Prostate gland (tissue), 2 donors: ENCODE results near the gene C10orf67. TPM values are rescaled to one million over a fixed set of nuclear protein-coding genes. Genes with fewer than 3 reads are reported as not detected.
"Not testable (repeated sequence)": the region's sequence is repeated elsewhere in the genome, so short reads cannot be mapped to it uniquely, and the experiment has no call there.

Experiments
- DNase-seq: peaks from one replicate; pipeline ENCODE4 v3.0.0-alpha.2; 2019; ENCODE audit warnings: low spot score
- H3K27ac ChIP-seq, 2 donors: fragments of 200-600 bp; sonication (generic); 2 replicates each; pipeline ENCODE4 v1.5.1; 2017 to 2019
- H3K27me3 ChIP-seq: fragments of 200-600 bp; sonication (generic); replicated peaks from 2 replicates; pipeline ENCODE4 v1.5.1; 2019; ENCODE audit not compliant: insufficient read depth
- H3K36me3 ChIP-seq, 2 donors: fragments of 200-600 bp; sonication (generic); 1 replicate in 1 of 2; 2 replicates in 1 of 2; pipeline versions ENCODE4 v1.5.1 to v1.8.1; 2017 to 2019
- H3K4me1 ChIP-seq: fragments of 200-600 bp; sonication (generic); replicated peaks from 2 replicates; pipeline ENCODE4 v1.5.1; 2019
- H3K4me3 ChIP-seq, 2 donors: fragments of 200-600 bp; sonication (generic); 2 replicates each; pipeline ENCODE4 v1.5.1; 2017 to 2019
- H3K9me3 ChIP-seq: fragments of 200-600 bp; sonication (generic); 2 replicates; pipeline ENCODE4 v1.5.1; 2017
- POLR2A ChIP-seq: fragments of 450-650 bp; IDR thresholded peaks from one replicate; pipeline ENCODE4 v1.6.1; 2016; ENCODE audit warnings: antibody characterized with exemption, mild to moderate bottlenecking
- POLR2AphosphoS5 ChIP-seq: sonication (generic); formaldehyde crosslinking; IDR thresholded peaks from one replicate; pipeline ENCODE4 v1.6.1; 2017; ENCODE audit warnings: antibody characterized with exemption
- WGBS: methylation state at CpG from one replicate; pipeline ENCODE4 v1.1.5; 2018; 5-methylcytosine and 5-hydroxymethylcytosine counted together
- intact Hi-C: fragments of 100-400 bp; cut with DNase I; formaldehyde crosslinking; loops from one replicate; pipeline ENCODE4 v1.14.2; 2022
- total RNA-seq, 2 donors: library from RNA; depleted of rRNA; stranded (reverse); fragments of >200 nt; gene quantifications; one replicate each; pipeline ENCODE4 v1.1.0, GENCODE V29; 2016
- TF ChIP-seq, protein P1 (sequence below), 4 experiments: fragments of 200-600 bp in 2 of 4; fragments of 450-650 bp in 2 of 4; sonication (generic) in 2 of 4; IDR thresholded peaks; 1 replicate in 3 of 4; 2 replicates in 1 of 4; pipeline ENCODE4 v1.5.1; 2016 to 2019; ENCODE audit warnings: antibody characterized with exemption in 4 of 4, mild to moderate bottlenecking in 2 of 4, moderate library complexity in 2 of 4

C10orf67 gene
- total RNA-seq, 2 donors from 2014 or later: 1.0 TPM; not detected in 1

DNA sequence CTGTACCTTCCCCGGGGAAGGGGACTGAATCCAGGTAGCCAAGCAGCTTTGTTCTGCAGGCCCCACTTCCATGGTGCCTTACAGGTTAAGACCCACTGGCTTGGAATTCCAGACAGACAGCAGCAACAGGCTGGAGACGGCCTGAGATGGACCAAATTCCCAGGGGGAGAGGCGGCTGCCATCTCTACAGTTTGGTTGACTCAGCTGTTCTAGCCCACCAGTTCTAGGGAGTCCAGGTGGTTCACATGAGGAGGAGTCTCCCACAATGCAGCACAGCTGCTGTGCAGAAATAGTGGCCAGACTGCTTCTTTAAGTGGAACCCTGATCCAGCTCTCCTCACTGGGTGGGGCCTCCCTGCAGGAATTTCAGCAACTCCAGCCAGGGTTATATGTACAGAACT, 74.1 kb downstream of the C10orf67 start:
- WGBS: 95% methylated on average over 3 of the region's 3 CpGs
- DNase-seq: no peak
- intact Hi-C loops: no loop called here
- Histone ChIP-seq H3K27me3 (no peaks in the 10 kb centered on the region), H3K27ac (no peak overlapping the region), H3K4me3 (no peak overlapping the region), H3K9me3 (no peaks in the 10 kb centered on the region), H3K4me1 (no peaks in the 10 kb centered on the region), H3K36me3 (no peaks in the 10 kb centered on the region)
- no peak for TF ChIP-seq POLR2AphosphoS5
- no peak for TF ChIP-seq POLR2A
- TF ChIP-seq, protein P1, sequence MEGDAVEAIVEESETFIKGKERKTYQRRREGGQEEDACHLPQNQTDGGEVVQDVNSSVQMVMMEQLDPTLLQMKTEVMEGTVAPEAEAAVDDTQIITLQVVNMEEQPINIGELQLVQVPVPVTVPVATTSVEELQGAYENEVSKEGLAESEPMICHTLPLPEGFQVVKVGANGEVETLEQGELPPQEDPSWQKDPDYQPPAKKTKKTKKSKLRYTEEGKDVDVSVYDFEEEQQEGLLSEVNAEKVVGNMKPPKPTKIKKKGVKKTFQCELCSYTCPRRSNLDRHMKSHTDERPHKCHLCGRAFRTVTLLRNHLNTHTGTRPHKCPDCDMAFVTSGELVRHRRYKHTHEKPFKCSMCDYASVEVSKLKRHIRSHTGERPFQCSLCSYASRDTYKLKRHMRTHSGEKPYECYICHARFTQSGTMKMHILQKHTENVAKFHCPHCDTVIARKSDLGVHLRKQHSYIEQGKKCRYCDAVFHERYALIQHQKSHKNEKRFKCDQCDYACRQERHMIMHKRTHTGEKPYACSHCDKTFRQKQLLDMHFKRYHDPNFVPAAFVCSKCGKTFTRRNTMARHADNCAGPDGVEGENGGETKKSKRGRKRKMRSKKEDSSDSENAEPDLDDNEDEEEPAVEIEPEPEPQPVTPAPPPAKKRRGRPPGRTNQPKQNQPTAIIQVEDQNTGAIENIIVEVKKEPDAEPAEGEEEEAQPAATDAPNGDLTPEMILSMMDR (IDR thresholded peaks at IDR 0.05): no peak

- H3K27me3 ChIP-seq: no peaks in the 10 kb centered on the region
- intact Hi-C loops: no loop called here
- H3K36me3 ChIP-seq: no peaks in the 10 kb centered on the region
- no peak overlapping the region for H3K4me3 ChIP-seq
- H3K4me1 ChIP-seq: no peaks in the 10 kb centered on the region
- H3K27ac ChIP-seq: no peak overlapping the region
- DNase-seq: no peak
- no peaks in the 10 kb centered on the region for H3K9me3 ChIP-seq
- TF ChIP-seq, protein P1 (IDR thresholded peaks at IDR 0.05): no peak
- TF ChIP-seq POLR2A (no peak), POLR2AphosphoS5 (no peak)
- 61% methylated on average over 9 of the region's 9 CpGs for WGBS
Observed at GRCh38 chr10:23263441-23264164, 81.0 kb downstream of the C10orf67 start.

GRCh38 chr10:23262928-23263327, 81.7 kb downstream of the C10orf67 start:
- Histone ChIP-seq H3K4me3 (no peak overlapping the region), H3K9me3 (no peaks in the 10 kb centered on the region), H3K36me3 (no peaks in the 10 kb centered on the region), H3K27me3 (no peaks in the 10 kb centered on the region), H3K4me1 (no peaks in the 10 kb centered on the region), H3K27ac (no peak overlapping the region)
- 80% methylated on average over 2 of the region's 2 CpGs for WGBS
- TF ChIP-seq POLR2A (no peak), POLR2AphosphoS5 (no peak)
- TF ChIP-seq, protein P1 (IDR thresholded peaks at IDR 0.05): no peak
- intact Hi-C loops: no loop called here
- no peak for DNase-seq

DNA sequence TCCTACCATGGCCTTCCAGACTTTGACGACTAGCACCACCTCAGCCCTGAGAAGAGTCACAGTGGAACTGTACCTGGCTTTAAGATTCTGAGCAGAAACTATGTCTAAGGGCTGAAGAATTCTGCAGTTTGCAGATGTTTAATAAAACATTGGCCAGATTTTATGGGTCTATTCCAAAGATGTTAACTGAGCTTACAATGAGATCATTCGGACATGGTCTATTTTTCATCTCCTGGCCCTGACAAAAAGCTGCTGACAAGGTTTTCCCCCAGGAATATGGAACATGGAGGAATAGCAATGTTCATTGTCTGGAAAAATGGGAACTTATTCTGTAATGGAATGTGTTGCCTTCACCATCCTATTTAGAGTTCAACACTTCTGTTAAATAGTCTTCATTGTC, 86.1 kb downstream of the C10orf67 start:
- Histone ChIP-seq H3K36me3 (no peaks in the 10 kb centered on the region), H3K4me3 (no peak overlapping the region), H3K27me3 (no peaks in the 10 kb centered on the region), H3K4me1 (no peaks in the 10 kb centered on the region), H3K9me3 (no peaks in the 10 kb centered on the region), H3K27ac (no peak overlapping the region)
- intact Hi-C loops: no loop called here
- DNase-seq: no peak
- TF ChIP-seq POLR2AphosphoS5 (no peak), POLR2A (no peak)
- TF ChIP-seq, protein P1 (IDR thresholded peaks at IDR 0.05): no peak
- WGBS: 65% methylated on average over 2 of the region's 2 CpGs

GRCh38 chr10:23253780-23254179, 90.8 kb downstream of the C10orf67 start:
- Histone ChIP-seq H3K27ac (no peak overlapping the region), H3K36me3 (no peaks in the 10 kb centered on the region), H3K27me3 (no peaks in the 10 kb centered on the region), H3K4me1 (no peaks in the 10 kb centered on the region), H3K9me3 (no peaks in the 10 kb centered on the region), H3K4me3 (no peak overlapping the region)
- TF ChIP-seq POLR2A (no peak), POLR2AphosphoS5 (no peak)
- TF ChIP-seq, protein P1 (IDR thresholded peaks at IDR 0.05): no peak
- 20% methylated on average over 2 of the region's 2 CpGs for WGBS
- intact Hi-C loops: no loop called here
- DNase-seq: no peak

DNA sequence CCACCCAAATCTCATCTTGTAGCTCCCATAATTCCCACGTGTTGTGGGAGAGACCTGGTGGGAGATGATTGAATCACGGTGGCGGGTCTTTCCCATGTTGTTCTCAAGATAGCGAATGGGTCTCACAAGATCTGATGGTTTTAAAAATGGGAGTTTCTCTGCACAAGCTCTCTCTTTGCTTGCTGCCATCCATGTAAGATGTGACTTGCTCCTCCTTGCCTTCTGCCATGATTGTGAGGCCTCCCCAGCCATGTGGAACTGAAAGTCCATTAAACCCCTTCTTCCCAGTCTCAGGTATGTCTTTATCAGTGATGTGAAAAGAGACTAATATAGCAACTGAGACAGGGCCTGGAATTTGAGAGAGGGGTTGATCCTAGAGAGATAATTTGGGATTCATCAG, 91.7 kb downstream of the C10orf67 start:
- H3K27ac ChIP-seq, H3K4me1 ChIP-seq, H3K27me3 ChIP-seq, DNase-seq, H3K4me3 ChIP-seq, H3K9me3 ChIP-seq, intact Hi-C loops, H3K36me3 ChIP-seq: not testable (repeated sequence)
- 95% methylated on average over 4 of the region's 4 CpGs for WGBS

DNA sequence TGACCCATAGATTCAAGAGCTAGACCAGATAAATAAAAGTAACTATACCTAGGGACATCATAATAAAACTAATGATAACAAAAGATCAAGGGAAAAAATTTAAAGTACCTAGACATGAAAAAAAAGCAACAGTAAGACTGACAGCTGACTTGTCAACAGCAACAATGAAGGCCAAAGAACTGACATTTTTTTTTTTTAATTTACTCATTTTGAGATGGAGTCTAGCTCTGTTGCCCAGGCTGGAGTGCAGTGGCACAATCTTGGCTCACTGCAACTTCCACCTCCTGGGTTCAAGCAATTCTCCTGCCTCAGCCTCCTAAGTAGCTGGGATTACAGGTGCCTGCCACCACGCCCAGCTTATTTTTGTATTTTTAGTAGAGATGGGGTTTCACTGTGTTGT, 102.8 kb downstream of the C10orf67 start:
- H3K27ac ChIP-seq, DNase-seq, intact Hi-C loops: not testable (repeated sequence)

More for the DNA sequence above, 102.8 kb downstream of the C10orf67 start:
- H3K4me3 ChIP-seq, H3K9me3 ChIP-seq, H3K4me1 ChIP-seq, H3K36me3 ChIP-seq, H3K27me3 ChIP-seq: not testable (repeated sequence)
- WGBS: 90% methylated on average over 1 of the region's 1 CpG
